ENCODE results near the gene LRMDA.

GRCh38 chr10:76393875-76394706 lies 962.7 kb downstream of the LRMDA start:
- TF ChIP-seq CTCF (IDR thresholded peaks at IDR 0.05) (no peak), POLR2A (IDR thresholded peaks at IDR 0.05) (no peak)

Data from sigmoid colon (tissue), 3 donors.